Vagina (tissue), 2 donors: ENCODE data around the gene ZIC5. TPM values are rescaled to one million over a fixed set of nuclear protein-coding genes. Genes with fewer than 3 reads are reported as not detected.

ENCODE experiments used
- DNase-seq, 2 donors: peaks; one replicate each; pipeline ENCODE4 v3.0.0-alpha.2; 2017; ENCODE audit errors: extremely low spot score in 2 of 2
- H3K27ac ChIP-seq: fragments of 200-600 bp; sonication (generic); one replicate; pipeline ENCODE4 v1.5.1; 2019
- H3K27me3 ChIP-seq: fragments of 200-600 bp; sonication (generic); one replicate; pipeline ENCODE4 v1.5.1; 2019
- H3K36me3 ChIP-seq, 2 donors: fragments of 200-600 bp; sonication (generic); one replicate each; pipeline ENCODE4 v1.5.1; 2017 to 2019
- H3K4me1 ChIP-seq: fragments of 200-600 bp; sonication (generic); one replicate; pipeline ENCODE4 v1.5.1; 2019
- H3K4me3 ChIP-seq, 2 donors: fragments of 200-600 bp; sonication (generic); 1 replicate in 1 of 2; 2 replicates in 1 of 2; pipeline ENCODE4 v1.5.1; 2016 to 2019
- H3K9me3 ChIP-seq: fragments of 200-600 bp; sonication (generic); one replicate; pipeline ENCODE4 v1.5.1; 2019
- POLR2A ChIP-seq, 2 donors: fragments of 450-650 bp; IDR thresholded peaks; one replicate each; pipeline ENCODE4 v1.6.1; 2017; ENCODE audit warnings: antibody characterized with exemption in 2 of 2, mild to moderate bottlenecking in 2 of 2, moderate library complexity in 2 of 2
- POLR2AphosphoS5 ChIP-seq, 2 donors: sonication (generic); formaldehyde crosslinking; IDR thresholded peaks; one replicate each; pipeline ENCODE4 v1.9.0; 2017; ENCODE audit warnings: antibody characterized with exemption in 2 of 2, mild to moderate bottlenecking in 2 of 2, low read depth in 1 of 2; ENCODE audit not compliant: insufficient read depth in 1 of 2
- intact Hi-C: fragments of 100-400 bp; cut with DNase I; formaldehyde crosslinking; loops from one replicate; pipeline ENCODE4 v1.15.1; 2023
- total RNA-seq: library from RNA; depleted of rRNA; stranded (reverse); fragments of >200 nt; gene quantifications from one replicate; pipeline ENCODE4 v1.2.3, GENCODE V29; 2016
- TF ChIP-seq, protein P1 (sequence below), 3 experiments: fragments of 450-650 bp in 2 of 3; fragments of 200-600 bp in 1 of 3; sonication (generic) in 1 of 3; IDR thresholded peaks; one replicate each; pipeline ENCODE4 v1.5.1; 2017 to 2019; ENCODE audit warnings: antibody characterized with exemption in 3 of 3, mild to moderate bottlenecking in 2 of 3, moderate library complexity in 2 of 3

Gene ZIC5
- total RNA-seq, 1 donor from 2014 or later: not detected

DNA sequence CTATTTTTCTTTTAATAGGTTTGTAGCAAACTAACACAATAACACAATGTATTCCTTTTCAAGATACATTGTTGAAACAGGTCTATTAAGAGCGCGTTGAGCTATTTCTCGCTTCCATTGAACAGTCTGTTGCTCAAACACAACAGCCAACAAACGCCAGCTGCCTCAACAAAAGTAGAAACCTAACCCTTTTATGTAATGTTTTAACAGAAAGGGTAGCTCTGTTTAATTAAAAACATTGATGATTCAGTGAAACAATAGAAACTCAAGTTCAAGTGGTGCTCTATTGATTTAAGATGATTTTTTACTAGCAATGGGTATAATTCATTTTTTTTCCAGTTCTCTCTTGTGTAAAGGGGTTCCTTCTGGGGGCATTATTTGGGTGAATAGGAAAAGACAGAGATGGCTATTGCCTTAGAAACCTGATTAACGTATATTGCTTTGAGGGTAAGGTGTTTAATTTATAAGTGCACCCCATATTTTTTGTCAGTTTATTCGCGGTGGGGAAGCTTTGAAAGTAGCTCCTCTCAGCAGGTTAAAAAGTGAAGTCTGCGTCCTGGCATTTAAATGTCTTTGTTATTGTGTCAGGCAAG is 24.9 kb upstream of the ZIC5 start:
- Histone ChIP-seq H3K9me3 (no peaks in the 10 kb centered on the region), H3K27ac (no peak overlapping the region), H3K4me3 (no peak overlapping the region), H3K4me1 (no peaks in the 10 kb centered on the region), H3K27me3 (peaks cover 17% of the 10 kb centered on the region), H3K36me3 (no peaks in the 10 kb centered on the region)
- DNase-seq: no peak
- TF ChIP-seq, protein P1, sequence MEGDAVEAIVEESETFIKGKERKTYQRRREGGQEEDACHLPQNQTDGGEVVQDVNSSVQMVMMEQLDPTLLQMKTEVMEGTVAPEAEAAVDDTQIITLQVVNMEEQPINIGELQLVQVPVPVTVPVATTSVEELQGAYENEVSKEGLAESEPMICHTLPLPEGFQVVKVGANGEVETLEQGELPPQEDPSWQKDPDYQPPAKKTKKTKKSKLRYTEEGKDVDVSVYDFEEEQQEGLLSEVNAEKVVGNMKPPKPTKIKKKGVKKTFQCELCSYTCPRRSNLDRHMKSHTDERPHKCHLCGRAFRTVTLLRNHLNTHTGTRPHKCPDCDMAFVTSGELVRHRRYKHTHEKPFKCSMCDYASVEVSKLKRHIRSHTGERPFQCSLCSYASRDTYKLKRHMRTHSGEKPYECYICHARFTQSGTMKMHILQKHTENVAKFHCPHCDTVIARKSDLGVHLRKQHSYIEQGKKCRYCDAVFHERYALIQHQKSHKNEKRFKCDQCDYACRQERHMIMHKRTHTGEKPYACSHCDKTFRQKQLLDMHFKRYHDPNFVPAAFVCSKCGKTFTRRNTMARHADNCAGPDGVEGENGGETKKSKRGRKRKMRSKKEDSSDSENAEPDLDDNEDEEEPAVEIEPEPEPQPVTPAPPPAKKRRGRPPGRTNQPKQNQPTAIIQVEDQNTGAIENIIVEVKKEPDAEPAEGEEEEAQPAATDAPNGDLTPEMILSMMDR (IDR thresholded peaks at IDR 0.05): no peak
- TF ChIP-seq POLR2AphosphoS5 (IDR thresholded peaks at IDR 0.05; ENCODE audit: insufficient read depth in 1 of 2, low read depth in 1 of 2): no peak
- TF ChIP-seq POLR2A (IDR thresholded peaks at IDR 0.05): no peak
- intact Hi-C loops: no loop called here

GRCh38 chr13:99995589-99996380 is 24.2 kb upstream of the ZIC5 start:
- Histone ChIP-seq H3K36me3 (no peaks in the 10 kb centered on the region), H3K4me3 (no peak overlapping the region), H3K27me3 (peaks cover 24% of the 10 kb centered on the region), H3K27ac (no peak overlapping the region), H3K9me3 (no peaks in the 10 kb centered on the region), H3K4me1 (peaks cover 5% of the 10 kb centered on the region)
- intact Hi-C loops: no loop called here
- DNase-seq: no peak
- TF ChIP-seq POLR2A (IDR thresholded peaks at IDR 0.05): no peak
- TF ChIP-seq, protein P1 (IDR thresholded peaks at IDR 0.05): no peak
- no peak for TF ChIP-seq POLR2AphosphoS5 (IDR thresholded peaks at IDR 0.05; ENCODE audit: insufficient read depth in 1 of 2, low read depth in 1 of 2)

GRCh38 chr13:99995104-99995588 is 23.6 kb upstream of the ZIC5 start:
- H3K4me3 ChIP-seq: no peak overlapping the region
- H3K27me3 ChIP-seq: peaks cover 30% of the 10 kb centered on the region
- DNase-seq: no peak

GRCh38 chr13:99994638-99995020 is 23.1 kb upstream of the ZIC5 start:
- no peak for TF ChIP-seq POLR2AphosphoS5 (IDR thresholded peaks at IDR 0.05; ENCODE audit: insufficient read depth in 1 of 2, low read depth in 1 of 2)
- TF ChIP-seq POLR2A (IDR thresholded peaks at IDR 0.05): no peak
- TF ChIP-seq, protein P1 (IDR thresholded peaks at IDR 0.05): no peak
- H3K27ac ChIP-seq: no peak overlapping the region
- H3K9me3 ChIP-seq: no peaks in the 10 kb centered on the region
- no peaks in the 10 kb centered on the region for H3K36me3 ChIP-seq
- intact Hi-C loops: no loop called here
- H3K4me1 ChIP-seq: peaks cover 11% of the 10 kb centered on the region
- no peak overlapping the region for H3K4me3 ChIP-seq
- no peak for DNase-seq
- peaks cover 32% of the 10 kb centered on the region for H3K27me3 ChIP-seq

More at GRCh38 chr13:99995104-99995588, 23.6 kb upstream of the ZIC5 start:
- Histone ChIP-seq H3K4me1 (peaks cover 11% of the 10 kb centered on the region), H3K9me3 (no peaks in the 10 kb centered on the region), H3K36me3 (no peaks in the 10 kb centered on the region), H3K27ac (no peak overlapping the region)
- TF ChIP-seq, protein P1 (IDR thresholded peaks at IDR 0.05): no peak
- TF ChIP-seq POLR2A (IDR thresholded peaks at IDR 0.05): no peak
- no peak for TF ChIP-seq POLR2AphosphoS5 (IDR thresholded peaks at IDR 0.05; ENCODE audit: insufficient read depth in 1 of 2, low read depth in 1 of 2)
- intact Hi-C loops: no loop called here
